ENCODE data around the gene TLR10.
A peak's percentile ranks its signal among the peaks of the same experiment; 100 is the strongest.

TLR10 gene

DNA sequence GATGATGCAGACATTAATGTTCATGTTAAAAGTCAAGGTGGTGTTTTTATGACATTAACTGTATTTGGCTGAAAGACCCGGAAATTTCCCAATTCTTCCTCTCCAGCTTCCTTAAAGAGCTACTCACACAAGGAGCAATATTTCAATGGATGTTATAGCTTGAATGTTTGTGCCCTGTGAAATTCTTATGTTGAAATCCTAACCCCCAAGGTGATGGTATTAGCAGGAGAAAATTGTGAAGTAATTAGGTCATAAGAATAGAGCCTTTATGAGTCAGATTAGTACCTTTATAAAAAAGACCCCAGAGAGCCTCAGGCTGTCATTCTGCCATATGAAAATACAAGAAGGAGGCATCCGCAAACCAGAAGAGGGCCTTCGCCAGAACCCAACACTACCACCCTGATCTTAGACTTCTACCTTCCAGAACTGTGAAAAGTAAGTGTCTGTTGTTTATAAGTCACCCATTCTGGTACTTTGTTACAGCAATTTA is 18.2 kb upstream of the TLR10 start:
- TF ChIP-seq, protein P1, sequence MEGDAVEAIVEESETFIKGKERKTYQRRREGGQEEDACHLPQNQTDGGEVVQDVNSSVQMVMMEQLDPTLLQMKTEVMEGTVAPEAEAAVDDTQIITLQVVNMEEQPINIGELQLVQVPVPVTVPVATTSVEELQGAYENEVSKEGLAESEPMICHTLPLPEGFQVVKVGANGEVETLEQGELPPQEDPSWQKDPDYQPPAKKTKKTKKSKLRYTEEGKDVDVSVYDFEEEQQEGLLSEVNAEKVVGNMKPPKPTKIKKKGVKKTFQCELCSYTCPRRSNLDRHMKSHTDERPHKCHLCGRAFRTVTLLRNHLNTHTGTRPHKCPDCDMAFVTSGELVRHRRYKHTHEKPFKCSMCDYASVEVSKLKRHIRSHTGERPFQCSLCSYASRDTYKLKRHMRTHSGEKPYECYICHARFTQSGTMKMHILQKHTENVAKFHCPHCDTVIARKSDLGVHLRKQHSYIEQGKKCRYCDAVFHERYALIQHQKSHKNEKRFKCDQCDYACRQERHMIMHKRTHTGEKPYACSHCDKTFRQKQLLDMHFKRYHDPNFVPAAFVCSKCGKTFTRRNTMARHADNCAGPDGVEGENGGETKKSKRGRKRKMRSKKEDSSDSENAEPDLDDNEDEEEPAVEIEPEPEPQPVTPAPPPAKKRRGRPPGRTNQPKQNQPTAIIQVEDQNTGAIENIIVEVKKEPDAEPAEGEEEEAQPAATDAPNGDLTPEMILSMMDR (conservative IDR thresholded peaks at IDR 0.05; ENCODE audit: low read depth): no peak
- ChIA-PET CTCF (no interaction called here), POLR2A (ENCODE audit: low non-redundant PET) (no interaction called here)
- H3K27ac ChIP-seq: no peak overlapping the region
- DNase-seq (ENCODE audit: low spot score): no peak

DNA sequence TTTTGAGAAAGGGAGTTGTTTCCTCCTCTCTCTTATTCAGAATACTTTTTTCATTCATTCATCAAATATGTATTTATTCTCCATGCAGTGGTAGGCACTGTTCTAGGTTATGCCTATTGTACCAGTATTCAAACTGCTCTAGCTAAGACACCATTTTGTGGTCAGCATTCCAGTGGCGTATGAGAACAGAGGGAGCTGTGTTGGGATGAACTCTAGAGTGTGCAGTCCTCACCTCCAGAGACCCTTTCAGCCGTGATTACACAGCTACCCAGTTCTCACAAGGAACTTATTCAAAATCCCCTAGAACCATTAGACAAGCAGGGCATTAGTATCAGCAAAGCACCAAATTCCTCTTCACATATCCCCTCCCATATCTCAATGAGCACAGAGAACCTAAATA is 17.6 kb upstream of the TLR10 start:
- ChIA-PET CTCF (no interaction called here), POLR2A (ENCODE audit: low non-redundant PET) (no interaction called here)
- H3K27ac ChIP-seq: no peak overlapping the region
- DNase-seq (ENCODE audit: low spot score): no peak
- TF ChIP-seq, protein P1 (conservative IDR thresholded peaks at IDR 0.05; ENCODE audit: low read depth): no peak

GRCh38 chr4:38795087-38795486 is 12.3 kb upstream of the TLR10 start:
- no peak for DNase-seq (ENCODE audit: low spot score)
- H3K27ac ChIP-seq: no peak overlapping the region
- TF ChIP-seq, protein P1 (conservative IDR thresholded peaks at IDR 0.05; ENCODE audit: low read depth): no peak
- ChIA-PET POLR2A (ENCODE audit: low non-redundant PET) (no interaction called here), CTCF (interaction anchor here (0.5 to 1.1 kb wide), 3 partner anchors 12 to 713 kb away, joined by 3 to 5 read pairs (median 3); partner anchors contain the start of gene TLR10)

GRCh38 chr4:38794051-38794450 is 11.3 kb upstream of the TLR10 start:
- no peak for DNase-seq (ENCODE audit: low spot score)
- ChIA-PET POLR2A (ENCODE audit: low non-redundant PET) (no interaction called here), CTCF (interaction anchor here (0.7 kb wide), 1 partner anchor 488 kb away, joined by 3 read pairs; no protein-coding TSS in a partner anchor)
- no peak overlapping the region for H3K27ac ChIP-seq
- TF ChIP-seq, protein P1 (conservative IDR thresholded peaks at IDR 0.05; ENCODE audit: low read depth): no peak

GRCh38 chr4:38791010-38791409 is 8.2 kb upstream of the TLR10 start:
- DNase-seq (ENCODE audit: low spot score): no peak
- POLR2A ChIA-PET (ENCODE audit: low non-redundant PET): interaction anchor here (0.5 kb wide), 1 partner anchor 636 kb away, joined by 4 read pairs; no protein-coding TSS in a partner anchor
- CTCF ChIA-PET: no interaction called here
- no peak overlapping the region for H3K27ac ChIP-seq
- TF ChIP-seq, protein P1 (conservative IDR thresholded peaks at IDR 0.05; ENCODE audit: low read depth): no peak

GRCh38 chr4:38788317-38788716 is 5.5 kb upstream of the TLR10 start:
- no peak overlapping the region for H3K27ac ChIP-seq
- ChIA-PET POLR2A (ENCODE audit: low non-redundant PET) (no interaction called here), CTCF (interaction anchor here (1.4 kb wide), 1 partner anchor 29 kb away, joined by 5 read pairs; no protein-coding TSS in a partner anchor)
- TF ChIP-seq, protein P1 (conservative IDR thresholded peaks at IDR 0.05; ENCODE audit: low read depth): no peak
- peak; percentile 15 for DNase-seq (ENCODE audit: low spot score)
